ENCODE results near the gene KHDRBS1. TPM values are rescaled to one million over a fixed set of nuclear protein-coding genes. Genes with fewer than 3 reads are reported as not detected.
A peak's percentile ranks its signal among the peaks of the same experiment; 100 is the strongest.

Gene KHDRBS1, protein sequence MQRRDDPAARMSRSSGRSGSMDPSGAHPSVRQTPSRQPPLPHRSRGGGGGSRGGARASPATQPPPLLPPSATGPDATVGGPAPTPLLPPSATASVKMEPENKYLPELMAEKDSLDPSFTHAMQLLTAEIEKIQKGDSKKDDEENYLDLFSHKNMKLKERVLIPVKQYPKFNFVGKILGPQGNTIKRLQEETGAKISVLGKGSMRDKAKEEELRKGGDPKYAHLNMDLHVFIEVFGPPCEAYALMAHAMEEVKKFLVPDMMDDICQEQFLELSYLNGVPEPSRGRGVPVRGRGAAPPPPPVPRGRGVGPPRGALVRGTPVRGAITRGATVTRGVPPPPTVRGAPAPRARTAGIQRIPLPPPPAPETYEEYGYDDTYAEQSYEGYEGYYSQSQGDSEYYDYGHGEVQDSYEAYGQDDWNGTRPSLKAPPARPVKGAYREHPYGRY
- total RNA-seq = 100 to 1,000 TPM; 200 to 203 TPM

DNA sequence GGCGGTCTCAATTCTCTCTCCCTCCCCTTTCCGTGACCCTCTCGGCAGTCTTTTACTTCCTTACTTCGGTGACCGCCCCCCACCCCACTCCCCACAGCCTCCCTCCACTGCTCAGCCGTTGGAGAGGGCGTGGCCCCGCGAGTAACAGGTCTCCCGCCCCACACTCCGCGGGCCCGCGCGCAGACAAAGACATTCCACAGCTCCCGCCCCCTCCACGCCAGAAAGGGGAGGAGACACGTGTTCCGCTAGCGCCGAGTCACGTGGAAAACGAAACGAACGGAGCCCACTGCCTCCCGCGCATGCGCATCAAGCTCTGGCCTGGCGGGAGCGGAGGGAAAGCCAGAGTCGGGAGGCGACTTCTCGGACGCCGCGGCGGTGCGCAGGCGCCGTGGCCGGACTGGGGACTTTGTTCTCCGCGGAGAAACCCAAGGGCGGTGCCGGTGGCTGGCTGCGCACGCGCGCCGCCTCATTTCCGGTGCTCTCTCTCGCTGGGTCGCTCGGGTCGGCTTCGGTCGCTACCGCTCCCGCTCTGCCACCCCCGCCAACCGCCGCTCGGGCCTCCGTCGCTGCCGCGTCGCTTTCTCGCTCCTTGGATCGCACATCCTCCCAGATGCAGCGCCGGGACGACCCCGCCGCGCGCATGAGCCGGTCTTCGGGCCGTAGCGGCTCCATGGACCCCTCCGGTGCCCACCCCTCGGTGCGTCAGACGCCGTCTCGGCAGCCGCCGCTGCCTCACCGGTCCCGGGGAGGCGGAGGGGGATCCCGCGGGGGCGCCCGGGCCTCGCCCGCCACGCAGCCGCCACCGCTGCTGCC lies at the start of gene KHDRBS1:
Gene KHDRBS1, plus strand, starts transcription at position 483 of the 813 bp plus-strand sequence. Its CDS starts 128 bp downstream, at position 611.
- peak within 1 kb of the TSS; percentile 96 for H3K4me3 Mint-ChIP-seq
- ChIA-PET POLR2A (interaction anchor here (0.7 to 1.0 kb wide), 12 partner anchors 43 to 400 kb away, joined by 3 to 8 read pairs (median 3); partner anchors contain the start of genes KPNA6, PTP4A2 and TMEM39B), CTCF (interaction anchor here (1.0 to 2.7 kb wide), 3 partner anchors 9 to 94 kb away, joined by 3 to 13 read pairs (median 4); partner anchors contain the start of gene KPNA6)
- H3K27ac Mint-ChIP-seq = peak within 1 kb of the TSS; percentile 91
- peaks cover 23% of the 10 kb centered on the region for H3K4me1 Mint-ChIP-seq (ENCODE audit: low read depth)
- H3K9me3 Mint-ChIP-seq = no peaks in the 10 kb centered on the region
- intact Hi-C loops (cut with micrococcal nuclease) = loop anchor here (1.0 to 10.0 kb wide), 5 partner anchors 29 to 719 kb away; partner anchors contain the start of genes SNRNP40, TMEM39B, TXLNA and ZCCHC17
- peak; percentile 99 for DNase-seq
- peaks cover 2% of the 10 kb centered on the region for H3K27me3 Mint-ChIP-seq
- peaks cover 23% of the 10 kb centered on the region for H3K36me3 Mint-ChIP-seq

DNA sequence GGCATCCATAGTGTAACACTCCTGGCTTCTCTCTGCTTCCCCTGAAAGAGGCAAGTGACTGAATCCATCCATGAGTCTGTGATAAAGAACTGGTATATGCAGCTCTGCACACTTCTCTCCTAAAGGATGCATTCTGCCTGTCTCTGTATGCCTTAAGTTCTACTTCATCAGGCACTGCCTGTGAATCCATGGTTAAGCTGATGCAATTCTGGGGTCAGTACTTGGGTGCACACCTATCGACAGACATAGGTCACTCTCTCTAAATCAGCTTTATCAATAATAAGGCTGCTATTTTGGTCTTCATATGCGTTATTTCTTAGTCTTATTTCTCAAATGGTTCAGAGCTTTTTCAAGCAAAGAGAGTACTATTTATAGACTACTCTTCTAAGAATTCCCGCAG lies 42.8 kb upstream of the KHDRBS1 start:
- no peak for DNase-seq
- Mint-ChIP-seq H3K9me3 (no peaks in the 10 kb centered on the region), H3K27me3 (no peaks in the 10 kb centered on the region), H3K36me3 (no peaks in the 10 kb centered on the region), H3K4me3 (no peak overlapping the region), H3K4me1 (ENCODE audit: low read depth) (no peaks in the 10 kb centered on the region), H3K27ac (no peak overlapping the region)
- POLR2A ChIA-PET = no interaction called here
- CTCF ChIA-PET = interaction anchor here (0.7 kb wide), 1 partner anchor 155 kb away, joined by 3 read pairs; the partner anchor contains the start of gene SPOCD1
- intact Hi-C loops (cut with micrococcal nuclease) = no loop called here

DNA sequence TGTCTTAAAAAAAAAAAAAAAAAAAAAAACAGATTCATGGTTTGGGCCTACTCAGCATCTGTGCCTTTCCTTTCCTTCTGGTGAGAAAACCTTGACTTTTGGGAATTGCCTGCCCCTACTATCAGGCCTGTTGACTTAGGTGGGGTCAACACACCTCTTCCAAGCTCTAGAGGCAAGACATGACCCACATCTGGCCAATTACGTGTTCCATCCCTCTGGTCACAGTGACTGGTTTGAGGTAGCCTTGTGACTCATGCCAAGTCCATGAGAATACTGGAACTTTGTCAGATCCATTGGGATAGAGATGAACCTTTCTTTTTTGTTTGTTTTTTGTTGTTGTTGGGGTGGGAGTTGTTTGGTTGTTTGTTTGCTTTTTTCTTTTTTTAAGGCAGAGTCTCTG lies 37.3 kb upstream of the KHDRBS1 start:
- no peaks in the 10 kb centered on the region for H3K36me3 Mint-ChIP-seq
- POLR2A ChIA-PET = no interaction called here
- intact Hi-C loops (cut with micrococcal nuclease) = no loop called here
- no peak for DNase-seq
- CTCF ChIA-PET = interaction anchor here (0.7 to 1.2 kb wide), 3 partner anchors 27 to 161 kb away, joined by 3 to 6 read pairs (median 3); partner anchors contain the start of gene SPOCD1
- no peak overlapping the region for H3K27ac Mint-ChIP-seq
- no peak overlapping the region for H3K4me3 Mint-ChIP-seq
- H3K9me3 Mint-ChIP-seq = no peaks in the 10 kb centered on the region
- H3K4me1 Mint-ChIP-seq (ENCODE audit: low read depth) = peaks cover 12% of the 10 kb centered on the region
- H3K27me3 Mint-ChIP-seq = no peaks in the 10 kb centered on the region

DNA sequence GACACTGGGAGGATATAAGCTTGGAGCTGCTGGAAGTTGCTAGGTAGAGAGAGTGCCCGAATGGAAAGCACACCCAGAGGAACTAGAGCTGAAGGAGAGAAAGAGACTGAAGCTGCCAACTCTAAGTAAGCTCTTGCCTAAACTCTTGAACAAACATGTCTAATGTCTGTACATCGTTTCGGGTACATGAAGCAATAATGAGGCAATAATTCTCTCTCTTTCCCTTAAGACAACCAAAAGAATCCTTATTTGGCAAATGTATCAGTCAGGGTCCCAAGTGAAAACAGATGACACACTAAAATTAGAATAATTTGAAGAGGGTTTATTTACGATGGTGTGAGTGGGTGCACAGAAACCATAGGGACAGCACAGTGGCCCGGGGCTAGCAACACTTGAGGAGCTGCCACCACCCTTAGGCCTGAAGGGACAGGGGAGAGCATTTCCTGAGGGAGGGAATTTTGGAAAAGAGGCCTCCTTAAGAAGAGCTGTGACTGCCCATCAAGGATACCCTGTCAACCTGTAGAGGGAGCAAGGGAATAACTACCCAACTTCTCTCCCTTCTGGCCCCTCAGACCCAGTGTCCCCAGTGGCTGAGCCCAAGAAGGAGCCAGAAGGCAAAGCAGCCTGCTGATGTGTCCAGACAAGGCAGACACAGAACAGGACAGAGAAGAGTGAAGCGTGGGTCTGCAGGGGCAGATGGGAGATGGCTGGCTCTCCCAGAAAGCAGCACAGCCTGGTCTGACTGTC lies 36.1 kb upstream of the KHDRBS1 start:
- no peak for DNase-seq
- Mint-ChIP-seq H3K27ac (no peak overlapping the region), H3K27me3 (no peaks in the 10 kb centered on the region), H3K4me1 (ENCODE audit: low read depth) (peaks cover 22% of the 10 kb centered on the region), H3K9me3 (no peaks in the 10 kb centered on the region), H3K4me3 (no peak overlapping the region), H3K36me3 (no peaks in the 10 kb centered on the region)
- intact Hi-C loops (cut with micrococcal nuclease) = no loop called here
- POLR2A ChIA-PET = no interaction called here
- CTCF ChIA-PET = interaction anchor here (0.7 to 1.2 kb wide), 4 partner anchors 14 to 162 kb away, joined by 3 to 6 read pairs (median 3); partner anchors contain the start of gene SPOCD1

GRCh38 chr1:31978843-31979400 lies 34.7 kb upstream of the KHDRBS1 start:
- DNase-seq = no peak
- Mint-ChIP-seq H3K9me3 (no peaks in the 10 kb centered on the region), H3K4me1 (ENCODE audit: low read depth) (peaks cover 31% of the 10 kb centered on the region), H3K36me3 (no peaks in the 10 kb centered on the region), H3K27ac (no peak overlapping the region), H3K27me3 (no peaks in the 10 kb centered on the region), H3K4me3 (no peak overlapping the region)
- ChIA-PET POLR2A (no interaction called here), CTCF (no interaction called here)
- intact Hi-C loops (cut with micrococcal nuclease) = no loop called here

DNA sequence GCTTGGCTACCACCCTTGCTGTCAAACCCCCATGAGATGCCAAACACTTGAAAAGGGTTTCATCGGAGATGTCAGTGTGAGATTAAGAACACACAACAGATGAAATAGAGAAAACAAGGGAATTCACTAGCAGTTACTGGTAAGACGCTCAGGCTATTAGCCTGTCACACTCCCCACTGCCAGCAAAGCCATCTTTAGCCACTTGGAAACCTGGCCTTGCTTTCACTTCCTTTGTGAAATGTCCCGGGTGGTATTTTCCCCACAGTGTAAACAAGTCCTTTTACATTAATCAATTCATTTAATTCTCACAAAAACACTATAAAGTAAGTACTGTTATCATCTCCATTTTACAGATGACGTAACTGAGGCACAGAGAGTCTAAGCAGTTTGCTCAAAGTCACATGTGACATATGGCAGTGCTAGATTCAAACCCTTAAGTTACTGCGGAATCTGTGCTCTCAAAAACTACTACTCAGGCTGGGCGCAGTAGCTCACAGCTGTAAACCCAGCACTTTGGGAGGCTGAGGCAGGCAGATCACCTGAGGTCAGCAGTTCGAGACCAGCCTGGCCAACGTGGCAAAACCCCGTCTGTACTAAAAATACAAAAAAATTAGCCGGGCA lies 32.7 kb upstream of the KHDRBS1 start:
- no peaks in the 10 kb centered on the region for H3K27me3 Mint-ChIP-seq
- intact Hi-C loops (cut with micrococcal nuclease) = no loop called here
- ChIA-PET POLR2A (no interaction called here), CTCF (interaction anchor here (1.0 to 1.5 kb wide), 2 partner anchors 16 to 17 kb away, joined by 3 to 4 read pairs; no protein-coding TSS in a partner anchor)
- H3K27ac Mint-ChIP-seq = no peak overlapping the region
- DNase-seq = no peak
- peaks cover 43% of the 10 kb centered on the region for H3K4me1 Mint-ChIP-seq (ENCODE audit: low read depth)
- H3K36me3 Mint-ChIP-seq = no peaks in the 10 kb centered on the region
- H3K9me3 Mint-ChIP-seq = no peaks in the 10 kb centered on the region
- H3K4me3 Mint-ChIP-seq = peak overlapping the region; percentile 12

DNA sequence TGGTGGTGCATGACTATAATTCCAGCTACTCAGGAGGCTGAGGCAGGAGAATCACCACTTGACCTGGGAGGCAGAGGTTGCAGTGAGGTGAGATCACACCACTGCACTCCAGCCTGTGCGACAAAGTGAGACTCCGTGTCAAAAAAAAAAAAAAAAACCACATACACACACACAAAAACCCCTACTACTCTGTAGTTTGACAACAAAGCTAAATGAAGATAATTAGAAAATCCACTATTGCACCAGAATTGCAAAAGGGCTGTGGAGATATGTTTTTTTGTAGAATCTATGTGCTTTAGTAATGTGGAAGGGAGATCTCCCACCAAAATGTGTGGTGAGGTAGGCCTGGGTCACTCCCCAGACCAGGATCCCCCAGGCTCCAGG lies 32.2 kb upstream of the KHDRBS1 start:
- Mint-ChIP-seq H3K9me3 (no peaks in the 10 kb centered on the region), H3K4me3 (no peak overlapping the region), H3K4me1 (ENCODE audit: low read depth) (peaks cover 43% of the 10 kb centered on the region), H3K27me3 (no peaks in the 10 kb centered on the region), H3K27ac (peak overlapping the region; percentile 78), H3K36me3 (no peaks in the 10 kb centered on the region)
- peak; percentile 22 for DNase-seq
- CTCF ChIA-PET = interaction anchor here (1.0 kb wide), 1 partner anchor 16 kb away, joined by 3 read pairs; no protein-coding TSS in a partner anchor
- intact Hi-C loops (cut with micrococcal nuclease) = no loop called here
- POLR2A ChIA-PET = interaction anchor here (0.6 to 0.7 kb wide), 2 partner anchors 19 to 62 kb away, joined by 4 to 5 read pairs; no protein-coding TSS in a partner anchor

DNA sequence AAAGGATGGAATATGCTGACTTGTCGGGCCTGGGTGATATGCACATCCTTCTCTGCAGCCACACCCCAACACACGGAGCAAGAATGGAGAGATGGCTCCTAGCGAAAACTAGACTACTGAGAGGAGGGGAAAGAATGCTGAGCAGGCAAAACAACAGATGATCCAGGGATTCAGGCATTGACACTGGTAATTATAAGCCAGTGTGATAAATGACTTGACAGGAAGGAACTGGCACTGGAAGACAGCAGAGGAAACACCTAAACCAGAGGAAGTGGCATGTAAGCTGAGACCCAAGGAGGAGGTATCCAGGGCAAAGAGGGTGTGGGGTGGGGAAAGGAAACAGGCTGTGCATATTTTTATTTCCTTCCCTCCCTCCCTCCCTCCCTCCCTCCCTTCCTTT lies 31.7 kb upstream of the KHDRBS1 start:
- H3K4me3 Mint-ChIP-seq = peak overlapping the region; percentile 1
- peaks cover 43% of the 10 kb centered on the region for H3K4me1 Mint-ChIP-seq (ENCODE audit: low read depth)
- peak; percentile 45 for DNase-seq
- intact Hi-C loops (cut with micrococcal nuclease) = no loop called here
- H3K27ac Mint-ChIP-seq = peak overlapping the region; percentile 78
- no peaks in the 10 kb centered on the region for H3K27me3 Mint-ChIP-seq
- H3K36me3 Mint-ChIP-seq = no peaks in the 10 kb centered on the region
- ChIA-PET POLR2A (interaction anchor here (0.6 to 0.7 kb wide), 2 partner anchors 19 to 61 kb away, joined by 4 to 5 read pairs; no protein-coding TSS in a partner anchor), CTCF (interaction anchor here (0.6 to 1.0 kb wide), 2 partner anchors 17 to 42 kb away, joined by 3 to 4 read pairs; no protein-coding TSS in a partner anchor)
- H3K9me3 Mint-ChIP-seq = no peaks in the 10 kb centered on the region

GRCh38 chr1:31984419-31985347 lies 29.0 kb upstream of the KHDRBS1 start:
- intact Hi-C loops (cut with micrococcal nuclease) = loop anchor here (2.0 kb wide), 1 partner anchor 30 kb away; no protein-coding TSS in a partner anchor
- Mint-ChIP-seq H3K4me1 (ENCODE audit: low read depth) (peaks cover 43% of the 10 kb centered on the region), H3K27me3 (no peaks in the 10 kb centered on the region), H3K4me3 (peak overlapping the region; percentile 27), H3K36me3 (no peaks in the 10 kb centered on the region), H3K27ac (peak overlapping the region; percentile 96), H3K9me3 (no peaks in the 10 kb centered on the region)
- DNase-seq = peak; percentile 67
- ChIA-PET POLR2A (interaction anchor here (0.6 to 1.5 kb wide), 4 partner anchors 27 to 95 kb away, joined by 3 to 7 read pairs (median 3); no protein-coding TSS in a partner anchor), CTCF (interaction anchor here (0.5 to 1.7 kb wide), 6 partner anchors 19 to 95 kb away, joined by 3 to 10 read pairs (median 3); no protein-coding TSS in a partner anchor)

DNA sequence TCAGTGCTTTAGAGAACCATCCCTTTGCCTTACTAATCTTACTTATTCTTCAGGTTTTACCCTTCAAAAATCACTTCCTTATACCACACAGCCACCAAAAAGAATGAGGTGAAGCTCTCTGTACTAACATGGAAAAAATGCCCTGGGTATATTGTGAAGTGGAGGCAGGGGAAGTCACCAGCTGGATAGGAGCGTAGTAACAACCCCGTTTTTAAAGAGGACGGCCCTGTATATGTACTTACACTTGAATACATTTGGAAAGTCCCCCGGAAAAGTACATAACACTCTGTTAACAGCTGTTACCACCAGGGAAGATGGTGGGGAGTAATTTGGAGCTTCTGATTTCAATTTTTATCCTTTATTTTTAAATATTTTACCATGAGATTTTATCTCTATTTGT lies 28.2 kb upstream of the KHDRBS1 start:
- peak overlapping the region; percentile 27 for H3K4me3 Mint-ChIP-seq
- intact Hi-C loops (cut with micrococcal nuclease) = loop anchor here (2.0 kb wide), 1 partner anchor 29 kb away; no protein-coding TSS in a partner anchor
- POLR2A ChIA-PET = interaction anchor here (0.6 to 1.5 kb wide), 5 partner anchors 20 to 96 kb away, joined by 3 to 7 read pairs (median 3); no protein-coding TSS in a partner anchor
- CTCF ChIA-PET = interaction anchor here (0.8 to 1.7 kb wide), 6 partner anchors 13 to 196 kb away, joined by 3 to 10 read pairs (median 3); no protein-coding TSS in a partner anchor
- no peaks in the 10 kb centered on the region for H3K27me3 Mint-ChIP-seq
- peak overlapping the region; percentile 96 for H3K27ac Mint-ChIP-seq
- no peaks in the 10 kb centered on the region for H3K9me3 Mint-ChIP-seq
- DNase-seq = no peak
- H3K36me3 Mint-ChIP-seq = no peaks in the 10 kb centered on the region
- H3K4me1 Mint-ChIP-seq (ENCODE audit: low read depth) = peaks cover 50% of the 10 kb centered on the region
